Hepatocyte (in vitro differentiated cells): ENCODE measurements around the gene PHLDB1. TPM values are rescaled to one million over a fixed set of nuclear protein-coding genes. Genes with fewer than 3 reads are reported as not detected.

ENCODE experiments used
- DNase-seq: peaks from one replicate; pipeline ENCODE4 v3.0.0-alpha.2; 2016; ENCODE audit warnings: low spot score
- H2AFZ ChIP-seq: fragments of 200-600 bp; sonication (generic); 2 replicates; pipeline ENCODE4 v1.6.0; 2016; ENCODE audit warnings: antibody characterized with exemption, mild to moderate bottlenecking
- H3K27ac ChIP-seq: fragments of 200-600 bp; sonication (generic); 2 replicates; pipeline ENCODE4 v1.5.1; 2016; ENCODE audit warnings: mild to moderate bottlenecking
- H3K27me3 ChIP-seq: fragments of 200-600 bp; sonication (generic); 2 replicates; pipeline ENCODE4 v1.6.1; 2016
- H3K36me3 ChIP-seq: fragments of 200-600 bp; sonication (generic); replicated peaks from 2 replicates; pipeline ENCODE4 v1.5.1; 2016; ENCODE audit warnings: low read depth; ENCODE audit not compliant: insufficient read depth
- H3K4me1 ChIP-seq: fragments of 200-600 bp; sonication (generic); 2 replicates; pipeline ENCODE4 v1.5.1; 2016; ENCODE audit warnings: mild to moderate bottlenecking, moderate library complexity; ENCODE audit not compliant: insufficient read depth
- H3K4me2 ChIP-seq: fragments of 200-600 bp; sonication (generic); 2 replicates; pipeline ENCODE4 v1.6.0; 2016
- H3K4me3 ChIP-seq: fragments of 200-600 bp; sonication (generic); 2 replicates; pipeline ENCODE4 v1.5.1; 2016; ENCODE audit warnings: mild to moderate bottlenecking
- H3K79me2 ChIP-seq: fragments of 200-600 bp; sonication (generic); 2 replicates; pipeline ENCODE4 v1.6.0; 2017; ENCODE audit warnings: mild to moderate bottlenecking
- H3K9me2 ChIP-seq: fragments of 200-600 bp; sonication (generic); replicated peaks from 2 replicates; pipeline ENCODE4 v1.6.0; 2017; ENCODE audit warnings: mild to moderate bottlenecking; ENCODE audit not compliant: insufficient read depth
- H3K9me3 ChIP-seq: fragments of 200-600 bp; sonication (generic); 2 replicates; pipeline ENCODE4 v1.5.1; 2016; ENCODE audit warnings: low read depth, mild to moderate bottlenecking
- H4K20me1 ChIP-seq: fragments of 200-600 bp; sonication (generic); 2 replicates; pipeline ENCODE4 v1.6.0; 2016; ENCODE audit warnings: mild to moderate bottlenecking; ENCODE audit not compliant: insufficient read depth, poor library complexity, severe bottlenecking
- EZH2 ChIP-seq: fragments of 200-600 bp; sonication (generic); IDR thresholded peaks from 2 replicates; pipeline ENCODE4 v1.6.1; 2016; ENCODE audit warnings: antibody characterized with exemption, mild to moderate bottlenecking, borderline replicate concordance
- EZH2phosphoT487 ChIP-seq: fragments of 200-600 bp; sonication (generic); IDR thresholded peaks from one replicate; pipeline ENCODE4 v1.6.1; 2018; ENCODE audit warnings: antibody characterized with exemption, mild to moderate bottlenecking, low read depth, moderate library complexity; ENCODE audit not compliant: unreplicated experiment, severe bottlenecking
- WGBS: methylation state at CpG from one replicate; pipeline ENCODE4 v1.1.6; 2016; ENCODE audit warnings: low lambda C conversion rate; ENCODE audit errors: missing lambda C conversion rate; 5-methylcytosine and 5-hydroxymethylcytosine counted together
- polyA plus RNA-seq: library from polyadenylated mRNA; unstranded; fragments of >200 nt; fragmentation: Nextera tagmentation; extraction: Ambion mirVana; gene quantifications from 2 replicates; pipeline ENCODE4 v1.2.1, GENCODE V29; 2016
- total RNA-seq: library from RNA; depleted of rRNA; stranded (reverse); fragments of >200 nt; gene quantifications from 2 replicates; pipeline ENCODE4 v1.2.3, GENCODE V29; 2014
- TF ChIP-seq, protein P1 (sequence below): fragments of 200-600 bp; sonication (generic); IDR thresholded peaks from 2 replicates; pipeline ENCODE4 v1.5.1; 2016; ENCODE audit warnings: antibody characterized with exemption, mild to moderate bottlenecking; ENCODE audit not compliant: poor library complexity

Gene PHLDB1
- total and polyA plus RNA-seq, 2 experiments from 2014 or later, result 51.8 to 71.1 TPM

DNA sequence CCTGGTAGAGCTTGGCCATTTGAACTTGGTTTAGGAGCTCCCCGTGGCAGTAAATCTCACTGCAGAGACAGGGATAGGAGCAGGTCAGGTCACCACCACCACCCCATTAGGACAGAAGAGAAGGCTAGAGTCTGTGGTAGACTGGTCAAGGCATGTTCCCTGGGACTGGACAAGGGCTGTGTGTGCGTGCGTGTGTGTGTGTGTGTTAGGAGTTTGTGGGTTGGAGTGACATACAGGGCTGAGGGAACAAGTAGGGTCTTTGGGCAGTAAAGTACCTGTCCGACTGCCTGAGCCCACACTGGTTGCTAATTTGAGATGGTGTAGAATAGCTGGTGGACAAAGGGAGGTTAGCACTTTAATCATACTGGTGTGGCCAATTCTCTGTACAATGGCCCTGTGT lies 56.0 kb downstream of the PHLDB1 start:
- Histone ChIP-seq H3K4me2 (no peak overlapping the region), H3K4me1 (peaks cover 6% of the 10 kb centered on the region), H3K4me3 (no peak overlapping the region), H3K9me2 (no peaks in the 10 kb centered on the region), H4K20me1 (no peaks in the 10 kb centered on the region), H3K36me3 (no peaks in the 10 kb centered on the region), H3K27me3 (no peaks in the 10 kb centered on the region), H2AFZ (no peak overlapping the region), H3K27ac (no peak overlapping the region), H3K9me3 (no peaks in the 10 kb centered on the region), H3K79me2 (no peaks in the 10 kb centered on the region)
- DNase-seq, result peak; percentile 1
- TF ChIP-seq EZH2phosphoT487 (no peak), EZH2 (no peak)
- TF ChIP-seq, protein P1, sequence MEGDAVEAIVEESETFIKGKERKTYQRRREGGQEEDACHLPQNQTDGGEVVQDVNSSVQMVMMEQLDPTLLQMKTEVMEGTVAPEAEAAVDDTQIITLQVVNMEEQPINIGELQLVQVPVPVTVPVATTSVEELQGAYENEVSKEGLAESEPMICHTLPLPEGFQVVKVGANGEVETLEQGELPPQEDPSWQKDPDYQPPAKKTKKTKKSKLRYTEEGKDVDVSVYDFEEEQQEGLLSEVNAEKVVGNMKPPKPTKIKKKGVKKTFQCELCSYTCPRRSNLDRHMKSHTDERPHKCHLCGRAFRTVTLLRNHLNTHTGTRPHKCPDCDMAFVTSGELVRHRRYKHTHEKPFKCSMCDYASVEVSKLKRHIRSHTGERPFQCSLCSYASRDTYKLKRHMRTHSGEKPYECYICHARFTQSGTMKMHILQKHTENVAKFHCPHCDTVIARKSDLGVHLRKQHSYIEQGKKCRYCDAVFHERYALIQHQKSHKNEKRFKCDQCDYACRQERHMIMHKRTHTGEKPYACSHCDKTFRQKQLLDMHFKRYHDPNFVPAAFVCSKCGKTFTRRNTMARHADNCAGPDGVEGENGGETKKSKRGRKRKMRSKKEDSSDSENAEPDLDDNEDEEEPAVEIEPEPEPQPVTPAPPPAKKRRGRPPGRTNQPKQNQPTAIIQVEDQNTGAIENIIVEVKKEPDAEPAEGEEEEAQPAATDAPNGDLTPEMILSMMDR, result no peak
- WGBS, result 94% methylated on average over 4 of the region's 4 CpGs

DNA sequence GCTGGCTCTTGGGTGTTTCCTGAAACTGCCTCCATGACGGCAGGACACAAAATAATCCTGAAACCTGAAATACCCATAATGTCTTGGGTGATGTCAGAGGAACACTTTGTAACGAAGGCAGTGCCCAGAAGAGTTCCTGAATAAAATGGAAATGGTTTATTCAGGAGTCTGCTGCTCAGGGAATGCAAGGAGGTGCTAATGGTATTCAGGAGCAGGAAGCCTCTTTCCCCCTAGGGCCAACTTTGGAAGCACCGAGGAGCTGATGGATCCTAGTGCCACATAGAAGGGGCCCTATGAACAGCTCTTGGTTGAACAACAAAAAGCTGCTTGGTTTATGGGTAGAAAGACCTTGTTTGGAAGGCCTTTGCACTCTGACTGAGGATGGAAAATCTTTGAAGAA lies 56.5 kb downstream of the PHLDB1 start:
- no peaks in the 10 kb centered on the region for H3K36me3 ChIP-seq
- H3K79me2 ChIP-seq, result no peaks in the 10 kb centered on the region
- no peak overlapping the region for H3K4me3 ChIP-seq
- no peak overlapping the region for H3K27ac ChIP-seq
- no peaks in the 10 kb centered on the region for H3K9me3 ChIP-seq
- peaks cover 6% of the 10 kb centered on the region for H3K4me1 ChIP-seq
- H3K9me2 ChIP-seq, result no peaks in the 10 kb centered on the region
- no peak for DNase-seq
- H3K4me2 ChIP-seq, result no peak overlapping the region
- H2AFZ ChIP-seq, result no peak overlapping the region
- no peaks in the 10 kb centered on the region for H4K20me1 ChIP-seq
- TF ChIP-seq, protein P1, result no peak
- TF ChIP-seq EZH2 (no peak), EZH2phosphoT487 (no peak)
- H3K27me3 ChIP-seq, result no peaks in the 10 kb centered on the region
- 60% methylated on average over 3 of the region's 3 CpGs for WGBS

DNA sequence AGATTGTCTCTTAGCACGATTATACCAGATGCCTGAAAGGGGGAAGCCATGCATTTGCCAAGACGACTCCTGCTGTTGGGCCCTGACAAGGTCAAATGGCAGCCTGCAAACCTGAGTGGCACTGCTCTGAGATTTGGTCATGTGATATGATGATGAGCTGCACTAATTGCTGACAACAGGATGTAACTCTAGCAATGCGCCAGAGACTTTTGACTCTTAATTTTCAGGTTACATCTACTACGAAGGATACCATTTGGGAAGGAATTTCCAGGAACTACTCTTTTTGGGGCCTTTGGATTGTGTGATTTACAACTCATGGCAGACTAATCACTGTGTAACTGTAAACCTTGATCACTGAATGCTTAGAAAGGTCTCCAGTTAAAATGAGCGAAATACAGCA lies 59.0 kb downstream of the PHLDB1 start:
- Histone ChIP-seq H4K20me1 (no peaks in the 10 kb centered on the region), H3K79me2 (no peaks in the 10 kb centered on the region), H3K27ac (no peak overlapping the region), H3K4me2 (no peak overlapping the region), H3K9me2 (no peaks in the 10 kb centered on the region), H3K4me1 (no peaks in the 10 kb centered on the region), H2AFZ (no peak overlapping the region), H3K4me3 (no peak overlapping the region), H3K27me3 (no peaks in the 10 kb centered on the region), H3K36me3 (no peaks in the 10 kb centered on the region), H3K9me3 (no peaks in the 10 kb centered on the region)
- TF ChIP-seq EZH2 (no peak), EZH2phosphoT487 (no peak)
- TF ChIP-seq, protein P1, result no peak
- no peak for DNase-seq
- WGBS, result 78% methylated on average over 5 of the region's 5 CpGs

DNA sequence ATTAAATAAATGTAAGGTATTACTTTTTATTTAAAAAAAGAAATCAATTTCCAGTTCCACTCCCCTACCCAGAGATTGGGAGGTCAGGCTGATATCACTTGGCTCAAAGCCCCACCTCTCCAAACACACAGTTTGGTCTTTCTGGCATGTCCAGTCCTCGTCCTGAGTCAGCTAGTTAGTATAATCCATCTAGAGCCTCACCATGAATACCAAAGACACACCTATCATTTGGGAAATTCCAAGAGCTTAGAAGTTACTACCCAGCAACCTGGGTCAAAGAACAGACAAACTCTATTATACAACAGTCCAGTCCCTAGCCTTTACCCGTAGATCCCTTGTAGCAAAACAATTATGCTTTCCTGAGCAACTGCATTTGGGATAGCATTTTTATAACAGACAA lies 62.6 kb downstream of the PHLDB1 start:
- no peak for TF ChIP-seq EZH2phosphoT487
- TF ChIP-seq, protein P1, result no peak
- no peak for TF ChIP-seq EZH2

More for the DNA sequence above, 62.6 kb downstream of the PHLDB1 start:
- Histone ChIP-seq H3K9me2 (no peaks in the 10 kb centered on the region), H2AFZ (no peak overlapping the region), H3K27me3 (no peaks in the 10 kb centered on the region), H3K9me3 (no peaks in the 10 kb centered on the region), H4K20me1 (no peaks in the 10 kb centered on the region), H3K4me2 (no peak overlapping the region), H3K36me3 (no peaks in the 10 kb centered on the region), H3K4me1 (no peaks in the 10 kb centered on the region), H3K4me3 (no peak overlapping the region), H3K27ac (no peak overlapping the region), H3K79me2 (no peaks in the 10 kb centered on the region)
- WGBS, result 49% methylated on average over 2 of the region's 2 CpGs
- DNase-seq, result peak; percentile 9
